HG02840 (cell line): ENCODE results near the gene SOX11.

ENCODE experiments used
- ATAC-seq: cut with Tn5 transposase; IDR thresholded peaks from one replicate; pipeline ENCODE4 v1.9.1; 2021; ENCODE audit warnings: mild to moderate bottlenecking, moderate library complexity, moderate number of reproducible peaks; ENCODE audit not compliant: unreplicated experiment, low FRiP score

Gene SOX11

GRCh38 chr2:5720426-5720825 lies 28.2 kb downstream of the SOX11 start:
- ATAC-seq = no peak

- no peak for ATAC-seq
These were observed 30.1 kb downstream of the SOX11 start for GRCh38 chr2:5722236-5722635.

- ATAC-seq = no peak
These were observed 31.9 kb downstream of the SOX11 start for GRCh38 chr2:5723791-5724735.

DNA sequence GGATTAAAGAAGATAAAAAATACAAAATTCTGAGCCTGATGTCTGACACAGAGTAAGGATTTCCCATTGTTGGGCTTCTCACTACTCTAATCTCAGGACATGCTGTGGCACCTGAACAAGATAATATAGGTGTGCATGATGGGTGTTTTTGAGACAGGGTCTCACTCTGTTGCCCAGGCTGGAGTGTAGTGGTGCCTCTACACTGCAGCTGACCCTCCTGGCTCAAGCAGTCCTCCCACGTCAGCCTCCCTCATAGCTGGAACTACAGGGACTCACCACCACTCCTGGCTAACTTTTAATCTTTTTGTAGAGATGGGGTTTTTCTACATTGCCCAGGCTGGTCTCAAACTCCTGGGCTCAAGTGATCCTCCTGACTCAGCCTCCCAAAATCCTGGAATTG lies 32.9 kb downstream of the SOX11 start:
- no peak for ATAC-seq

- no peak for ATAC-seq
These were observed 33.7 kb downstream of the SOX11 start for GRCh38 chr2:5725794-5726463.

- ATAC-seq = no peak
These were observed 35.1 kb downstream of the SOX11 start for GRCh38 chr2:5727235-5727634.

DNA sequence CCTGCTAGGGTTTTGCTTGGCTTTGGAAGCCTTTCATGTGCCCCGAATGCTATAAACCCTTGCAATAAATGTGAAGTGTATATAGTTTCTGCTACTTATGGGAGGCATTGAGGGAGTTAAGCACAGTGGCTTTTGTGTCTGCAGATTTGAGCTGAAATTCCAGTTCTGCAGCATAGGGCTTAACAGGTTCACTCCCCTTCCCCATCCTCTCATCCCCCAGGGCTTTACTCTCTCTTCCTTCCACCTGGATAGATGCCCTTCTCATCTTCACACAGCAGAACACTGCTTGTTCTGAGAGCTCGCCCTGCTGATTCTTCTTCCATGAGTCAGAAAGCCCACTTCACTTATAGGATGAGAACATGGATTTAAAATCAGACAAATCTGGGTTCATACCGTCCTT lies 37.2 kb downstream of the SOX11 start:
- ATAC-seq = no peak

DNA sequence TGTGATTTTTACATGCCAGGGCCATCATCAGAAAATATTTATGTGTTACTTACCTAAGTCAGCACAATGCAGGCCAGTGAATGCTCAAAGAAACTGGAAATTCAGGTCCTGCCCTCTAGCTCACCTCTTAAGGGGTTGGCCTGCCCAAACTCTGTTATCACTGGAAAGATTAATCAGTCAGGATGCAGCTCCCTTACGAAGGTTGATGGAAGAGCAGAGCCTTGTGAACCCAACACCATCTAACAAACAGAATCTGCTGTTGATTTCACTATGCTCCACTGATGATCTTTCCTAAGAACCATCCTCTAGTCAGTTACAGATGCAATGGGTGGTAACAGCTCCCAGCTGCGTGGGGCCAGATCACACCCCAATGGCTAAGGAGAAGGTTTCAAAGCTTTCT lies 38.2 kb downstream of the SOX11 start:
- ATAC-seq = no peak

DNA sequence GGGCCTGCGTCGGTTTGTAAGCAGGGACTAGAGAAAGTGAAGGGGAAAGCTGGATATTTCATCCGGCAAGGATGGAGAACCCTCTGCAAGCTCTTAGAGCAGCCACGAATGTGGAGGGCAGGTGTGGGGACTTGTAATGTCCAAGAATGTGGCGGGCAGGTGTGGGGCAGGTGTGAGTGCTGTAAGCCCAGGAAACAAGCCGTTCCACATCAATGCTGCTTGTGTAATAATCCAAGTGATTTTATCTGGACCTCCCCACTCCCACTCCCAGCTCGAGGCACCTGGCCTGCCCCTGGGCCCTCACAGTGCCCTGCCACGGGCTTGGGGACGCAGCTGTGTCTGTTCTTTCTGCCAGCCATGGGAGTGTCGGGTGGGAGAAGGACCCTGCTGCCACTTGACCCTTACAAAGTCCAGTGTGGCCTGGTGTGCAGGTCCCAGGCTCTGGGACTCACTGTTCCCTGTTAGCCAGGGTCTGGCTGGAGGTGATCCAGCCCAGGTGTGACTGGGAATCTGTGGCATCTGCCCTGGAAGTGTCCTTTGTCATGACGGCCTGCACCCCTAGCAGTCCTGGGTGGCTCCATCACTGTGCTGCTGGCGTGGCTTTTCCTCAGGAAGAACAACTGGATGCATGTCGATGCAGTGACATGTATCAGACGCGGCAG lies 42.8 kb downstream of the SOX11 start:
- no peak for ATAC-seq

GRCh38 chr2:5735521-5735861 lies 43.3 kb downstream of the SOX11 start:
- ATAC-seq = no peak

- no peak for ATAC-seq
These were observed 43.9 kb downstream of the SOX11 start for GRCh38 chr2:5736050-5736449.

DNA sequence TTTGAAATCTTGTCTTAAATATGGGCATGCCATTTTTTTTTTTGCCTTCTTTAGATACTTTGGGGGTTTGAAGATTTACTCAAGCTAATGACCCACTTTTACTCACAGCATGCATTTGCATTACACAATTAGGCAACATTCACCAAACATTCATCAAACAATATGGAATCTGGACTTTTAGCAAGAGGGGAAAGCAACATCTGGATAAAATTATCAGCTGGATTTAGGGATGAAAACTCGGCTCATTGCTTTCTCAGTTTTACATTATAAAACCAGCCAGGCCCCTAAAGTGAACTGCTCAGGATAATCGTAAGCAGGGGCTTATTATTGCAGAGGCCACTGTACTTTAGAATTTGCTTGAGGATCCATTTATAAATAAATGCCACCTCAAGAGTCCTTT lies 44.7 kb downstream of the SOX11 start:
- no peak for ATAC-seq

- no peak for ATAC-seq
These were observed 47.9 kb downstream of the SOX11 start for GRCh38 chr2:5740053-5740452.

DNA sequence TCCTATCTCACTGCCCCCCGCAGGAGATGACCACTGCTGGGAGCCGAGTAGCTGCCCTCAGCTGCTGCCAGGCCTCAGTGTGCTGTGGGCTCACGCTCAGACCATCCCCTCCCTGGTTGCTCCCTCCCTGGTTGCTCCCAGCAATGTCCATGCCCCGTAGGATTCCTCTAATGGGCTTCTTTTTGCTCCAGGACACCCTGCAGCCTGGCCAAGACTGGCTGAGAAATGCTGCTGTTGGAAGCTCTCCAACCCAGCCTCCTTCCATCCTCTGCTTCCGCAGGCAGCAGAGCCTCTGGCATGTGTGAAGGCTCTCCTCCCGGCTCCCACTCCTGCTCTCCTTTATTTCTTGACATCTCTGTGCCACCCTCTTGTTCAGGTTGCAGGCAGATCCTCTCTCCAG lies 48.6 kb downstream of the SOX11 start:
- ATAC-seq = no peak

DNA sequence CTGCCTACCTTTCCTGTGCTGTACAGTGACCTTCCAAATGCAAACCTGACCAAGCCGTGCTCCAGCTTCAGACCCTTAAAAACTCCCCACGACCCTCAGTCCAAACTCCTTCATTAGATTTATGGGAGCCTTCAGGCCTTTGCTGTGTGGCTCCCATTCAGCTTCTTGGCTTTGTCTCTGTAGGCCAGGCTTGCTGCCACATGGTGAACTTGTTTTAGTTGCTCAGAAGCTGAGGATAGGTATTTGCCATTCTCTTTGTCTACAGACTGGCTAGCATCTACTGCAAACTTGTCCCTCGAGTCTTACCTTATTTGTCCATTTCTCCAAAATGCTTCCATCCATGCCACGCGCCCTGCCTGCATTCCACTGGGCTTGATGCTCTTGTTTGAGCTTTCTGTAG lies 49.1 kb downstream of the SOX11 start:
- ATAC-seq = no peak

- ATAC-seq = no peak
These were observed 49.9 kb downstream of the SOX11 start for GRCh38 chr2:5742126-5742525.

GRCh38 chr2:5748391-5748790 lies 56.2 kb downstream of the SOX11 start:
- no peak for ATAC-seq

DNA sequence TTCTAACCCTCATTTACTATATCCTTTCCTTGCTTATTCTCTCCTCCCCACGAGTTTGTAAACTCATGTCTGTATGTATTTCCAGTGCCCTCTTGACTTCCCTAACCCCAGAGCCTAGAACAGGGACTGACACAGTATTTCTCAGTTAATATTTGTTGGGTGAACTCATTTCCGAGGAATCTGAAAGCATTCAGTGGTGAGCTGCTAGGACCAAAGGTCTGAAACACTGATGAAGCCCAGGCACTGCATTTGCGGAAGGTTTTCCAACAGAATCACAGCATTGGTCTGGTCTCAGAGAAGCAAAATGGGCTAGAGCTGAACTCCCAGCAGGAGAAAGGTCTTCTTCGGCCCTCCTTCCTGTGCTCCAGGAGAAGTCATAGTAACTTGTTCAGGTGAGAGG lies 56.8 kb downstream of the SOX11 start:
- ATAC-seq = no peak

GRCh38 chr2:5749347-5749746 lies 57.2 kb downstream of the SOX11 start:
- ATAC-seq = no peak
